ENCODE results near the gene NMNAT3.

Gene NMNAT3

GRCh38 chr3:139574026-139574947 lies 103.5 kb downstream of the NMNAT3 start:
- H3K9me3 ChIP-seq (ENCODE audit: control insufficient read depth in 5 of 5, low read length in 5 of 5): no peaks in the 10 kb centered on the region
- peaks cover 0 to 13% (median 4%) of the 10 kb centered on the region in 5 donors for H3K36me3 ChIP-seq (ENCODE audit: control insufficient read depth in 5 of 5, insufficient read depth in 5 of 5, low read length in 5 of 5)
- no peak overlapping the region for H3K27ac ChIP-seq (ENCODE audit: low read depth, low read length)
- H3K4me3 ChIP-seq (ENCODE audit: low read depth in 1 of 5, low read length in 5 of 5): no peak overlapping the region
- peaks cover 7 to 31% (median 25%) of the 10 kb centered on the region in 5 donors for H3K4me1 ChIP-seq (ENCODE audit: control insufficient read depth in 5 of 5, insufficient read depth in 5 of 5, low read length in 5 of 5)
- peak overlapping the region in 2 of 5 donors; percentile 31 to 44 for H3K9ac ChIP-seq (ENCODE audit: low read length in 5 of 5)
- no peaks in the 10 kb centered on the region for H3K27me3 ChIP-seq (ENCODE audit: control insufficient read depth in 5 of 5, insufficient read depth in 4 of 5, low read length in 5 of 5)

- Histone ChIP-seq H3K27ac (ENCODE audit: low read depth, low read length) (no peak overlapping the region), H3K4me3 (ENCODE audit: low read depth in 1 of 5, low read length in 5 of 5) (no peak overlapping the region), H3K27me3 (ENCODE audit: control insufficient read depth in 5 of 5, insufficient read depth in 4 of 5, low read length in 5 of 5) (no peaks in the 10 kb centered on the region), H3K36me3 (ENCODE audit: control insufficient read depth in 5 of 5, insufficient read depth in 5 of 5, low read length in 5 of 5) (peaks cover 0 to 8% (median 0%) of the 10 kb centered on the region in 5 donors), H3K4me1 (ENCODE audit: control insufficient read depth in 5 of 5, insufficient read depth in 5 of 5, low read length in 5 of 5) (peaks cover 7 to 31% (median 25%) of the 10 kb centered on the region in 5 donors), H3K9ac (ENCODE audit: low read length in 5 of 5) (peak overlapping the region in 1 of 5 donors; percentile 35), H3K9me3 (ENCODE audit: control insufficient read depth in 5 of 5, low read length in 5 of 5) (no peaks in the 10 kb centered on the region)
Measured at GRCh38 chr3:139572847-139573672, 104.7 kb downstream of the NMNAT3 start.

GRCh38 chr3:139571711-139572110 lies 106.1 kb downstream of the NMNAT3 start:
- Histone ChIP-seq H3K27ac (ENCODE audit: low read depth, low read length) (no peak overlapping the region), H3K9ac (ENCODE audit: low read length in 5 of 5) (no peak overlapping the region), H3K9me3 (ENCODE audit: control insufficient read depth in 5 of 5, low read length in 5 of 5) (no peaks in the 10 kb centered on the region), H3K4me1 (ENCODE audit: control insufficient read depth in 5 of 5, insufficient read depth in 5 of 5, low read length in 5 of 5) (peaks cover 7 to 31% (median 25%) of the 10 kb centered on the region in 5 donors), H3K4me3 (ENCODE audit: low read depth in 1 of 5, low read length in 5 of 5) (no peak overlapping the region), H3K36me3 (ENCODE audit: control insufficient read depth in 5 of 5, insufficient read depth in 5 of 5, low read length in 5 of 5) (peaks cover 0 to 8% (median 0%) of the 10 kb centered on the region in 5 donors), H3K27me3 (ENCODE audit: control insufficient read depth in 5 of 5, insufficient read depth in 4 of 5, low read length in 5 of 5) (no peaks in the 10 kb centered on the region)

- Histone ChIP-seq H3K36me3 (ENCODE audit: control insufficient read depth in 5 of 5, insufficient read depth in 5 of 5, low read length in 5 of 5) (peaks cover 0 to 8% (median 5%) of the 10 kb centered on the region in 5 donors), H3K27ac (ENCODE audit: low read depth, low read length) (no peak overlapping the region), H3K4me3 (ENCODE audit: low read depth in 1 of 5, low read length in 5 of 5) (no peak overlapping the region), H3K9me3 (ENCODE audit: control insufficient read depth in 5 of 5, low read length in 5 of 5) (no peaks in the 10 kb centered on the region), H3K9ac (ENCODE audit: low read length in 5 of 5) (no peak overlapping the region), H3K27me3 (ENCODE audit: control insufficient read depth in 5 of 5, insufficient read depth in 4 of 5, low read length in 5 of 5) (no peaks in the 10 kb centered on the region), H3K4me1 (ENCODE audit: control insufficient read depth in 5 of 5, insufficient read depth in 5 of 5, low read length in 5 of 5) (peaks cover 0 to 2% (median 0%) of the 10 kb centered on the region in 5 donors)
Measured at GRCh38 chr3:139564294-139564861, 113.4 kb downstream of the NMNAT3 start.

GRCh38 chr3:139561959-139562676 lies 115.7 kb downstream of the NMNAT3 start:
- peaks cover 0 to 5% (median 0%) of the 10 kb centered on the region in 5 donors for H3K4me1 ChIP-seq (ENCODE audit: control insufficient read depth in 5 of 5, insufficient read depth in 5 of 5, low read length in 5 of 5)
- no peak overlapping the region for H3K27ac ChIP-seq (ENCODE audit: low read depth, low read length)
- no peak overlapping the region for H3K4me3 ChIP-seq (ENCODE audit: low read depth in 1 of 5, low read length in 5 of 5)
- H3K9me3 ChIP-seq (ENCODE audit: control insufficient read depth in 5 of 5, low read length in 5 of 5): no peaks in the 10 kb centered on the region
- H3K27me3 ChIP-seq (ENCODE audit: control insufficient read depth in 5 of 5, insufficient read depth in 4 of 5, low read length in 5 of 5): no peaks in the 10 kb centered on the region
- peaks cover 0 to 8% (median 5%) of the 10 kb centered on the region in 5 donors for H3K36me3 ChIP-seq (ENCODE audit: control insufficient read depth in 5 of 5, insufficient read depth in 5 of 5, low read length in 5 of 5)
- H3K9ac ChIP-seq (ENCODE audit: low read length in 5 of 5): no peak overlapping the region

GRCh38 chr3:139561255-139561817 lies 116.4 kb downstream of the NMNAT3 start:
- no peak overlapping the region for H3K27ac ChIP-seq (ENCODE audit: low read depth, low read length)
- H3K27me3 ChIP-seq (ENCODE audit: control insufficient read depth in 5 of 5, insufficient read depth in 4 of 5, low read length in 5 of 5): no peaks in the 10 kb centered on the region

GRCh38 chr3:139560411-139560810 lies 117.4 kb downstream of the NMNAT3 start:
- H3K36me3 ChIP-seq (ENCODE audit: control insufficient read depth in 5 of 5, insufficient read depth in 5 of 5, low read length in 5 of 5): peaks cover 0 to 8% (median 5%) of the 10 kb centered on the region in 5 donors
- peaks cover 0 to 5% (median 0%) of the 10 kb centered on the region in 5 donors for H3K4me1 ChIP-seq (ENCODE audit: control insufficient read depth in 5 of 5, insufficient read depth in 5 of 5, low read length in 5 of 5)
- H3K9me3 ChIP-seq (ENCODE audit: control insufficient read depth in 5 of 5, low read length in 5 of 5): no peaks in the 10 kb centered on the region
- H3K27ac ChIP-seq (ENCODE audit: low read depth, low read length): no peak overlapping the region
- no peaks in the 10 kb centered on the region for H3K27me3 ChIP-seq (ENCODE audit: control insufficient read depth in 5 of 5, insufficient read depth in 4 of 5, low read length in 5 of 5)
- H3K4me3 ChIP-seq (ENCODE audit: low read depth in 1 of 5, low read length in 5 of 5): no peak overlapping the region
- H3K9ac ChIP-seq (ENCODE audit: low read length in 5 of 5): peak overlapping the region in 1 of 5 donors; percentile 12

More at GRCh38 chr3:139561255-139561817, 116.4 kb downstream of the NMNAT3 start:
- no peak overlapping the region for H3K4me3 ChIP-seq (ENCODE audit: low read depth in 1 of 5, low read length in 5 of 5)
- peaks cover 0 to 8% (median 5%) of the 10 kb centered on the region in 5 donors for H3K36me3 ChIP-seq (ENCODE audit: control insufficient read depth in 5 of 5, insufficient read depth in 5 of 5, low read length in 5 of 5)
- H3K9me3 ChIP-seq (ENCODE audit: control insufficient read depth in 5 of 5, low read length in 5 of 5): no peaks in the 10 kb centered on the region
- H3K4me1 ChIP-seq (ENCODE audit: control insufficient read depth in 5 of 5, insufficient read depth in 5 of 5, low read length in 5 of 5): peaks cover 0 to 5% (median 0%) of the 10 kb centered on the region in 5 donors
- H3K9ac ChIP-seq (ENCODE audit: low read length in 5 of 5): peak overlapping the region in 1 of 5 donors; percentile 12

GRCh38 chr3:139559541-139559940 lies 118.2 kb downstream of the NMNAT3 start:
- Histone ChIP-seq H3K9ac (ENCODE audit: low read length in 5 of 5) (peak overlapping the region in 1 of 5 donors; percentile 26), H3K27me3 (ENCODE audit: control insufficient read depth in 5 of 5, insufficient read depth in 4 of 5, low read length in 5 of 5) (no peaks in the 10 kb centered on the region), H3K27ac (ENCODE audit: low read depth, low read length) (no peak overlapping the region), H3K4me1 (ENCODE audit: control insufficient read depth in 5 of 5, insufficient read depth in 5 of 5, low read length in 5 of 5) (peaks cover 0 to 5% (median 0%) of the 10 kb centered on the region in 5 donors), H3K9me3 (ENCODE audit: control insufficient read depth in 5 of 5, low read length in 5 of 5) (no peaks in the 10 kb centered on the region), H3K4me3 (ENCODE audit: low read depth in 1 of 5, low read length in 5 of 5) (no peak overlapping the region), H3K36me3 (ENCODE audit: control insufficient read depth in 5 of 5, insufficient read depth in 5 of 5, low read length in 5 of 5) (peaks cover 0 to 8% (median 5%) of the 10 kb centered on the region in 5 donors)

Data from subcutaneous abdominal adipose tissue (tissue), 5 donors.